HFFc6 (cell line): Measurements from ENCODE around the gene ATCAY. TPM values are rescaled to one million over a fixed set of nuclear protein-coding genes. Genes with fewer than 3 reads are reported as not detected.

ENCODE experiments used
- DNase-seq: peaks from one replicate; pipeline ENCODE4 v3.0.0-alpha.2; 2018
- H3K27ac Mint-ChIP-seq: 2 replicates; pipeline ENCODE4 v1.8.0; 2020; ENCODE audit warnings: mild to moderate bottlenecking, mixed read lengths
- H3K27me3 Mint-ChIP-seq: 2 replicates; pipeline ENCODE4 v1.8.0; 2021; ENCODE audit warnings: mild to moderate bottlenecking, moderate library complexity, mixed read lengths; ENCODE audit not compliant: insufficient read depth
- H3K36me3 Mint-ChIP-seq: 2 replicates; pipeline ENCODE4 v1.8.0; 2021; ENCODE audit warnings: low read depth, mixed read lengths
- H3K4me1 Mint-ChIP-seq: 2 replicates; pipeline ENCODE4 v1.8.0; 2020; ENCODE audit warnings: low read depth, mixed read lengths
- H3K4me3 Mint-ChIP-seq: 2 replicates; pipeline ENCODE4 v1.8.0; 2020; ENCODE audit warnings: mild to moderate bottlenecking, moderate library complexity, mixed read lengths
- H3K9me3 Mint-ChIP-seq: 2 replicates; pipeline ENCODE4 v1.8.0; 2020; ENCODE audit warnings: mild to moderate bottlenecking, mixed read lengths
- CTCF ChIP-seq: fragments of 200-600 bp; sonication (generic); IDR thresholded peaks from 2 replicates; pipeline ENCODE4 v1.5.0; 2021; ENCODE audit warnings: antibody characterized with exemption, mild to moderate bottlenecking
- total RNA-seq, 6 experiments: library from RNA; stranded (reverse); fragmentation: NEBNext Ultra II Directional; extraction: Animal tissue kit (Norgen Biotek cat#: 25700); gene quantifications; 2 replicates in 1 of 6; 3 replicates in 5 of 6; pipeline ENCODE4 v1.2.3, GENCODE V29; 2021

Gene ATCAY
- total RNA-seq, 6 experiments from 2014 or later, result not detected

GRCh38 chr19:3897936-3898335, 17.5 kb downstream of the ATCAY start:
- Mint-ChIP-seq H3K27me3 (peaks cover 27% of the 10 kb centered on the region), H3K27ac (no peak overlapping the region)

DNA sequence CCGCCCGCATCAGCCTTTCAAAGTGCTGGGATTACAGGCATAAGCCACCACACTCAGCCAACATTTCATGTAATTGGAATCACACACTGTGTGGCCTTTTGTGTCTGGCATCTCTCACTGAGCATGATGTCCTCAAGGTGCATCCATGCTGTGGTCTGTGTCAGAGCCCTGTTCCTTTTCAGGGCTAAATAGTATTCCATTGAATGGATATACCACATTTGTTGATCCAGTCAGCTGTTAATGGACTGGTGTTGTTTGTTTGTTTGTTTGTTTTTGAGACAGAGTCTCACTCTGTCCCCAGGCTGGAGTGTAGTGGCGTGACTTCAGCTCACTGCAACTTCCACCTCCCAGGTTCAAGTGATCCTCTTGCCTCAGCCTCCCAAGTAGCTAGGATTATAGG, 17.9 kb downstream of the ATCAY start:
- no peak overlapping the region for H3K27ac Mint-ChIP-seq
- H3K4me1 Mint-ChIP-seq, result no peaks in the 10 kb centered on the region
- H3K27me3 Mint-ChIP-seq, result peaks cover 29% of the 10 kb centered on the region
- no peak for DNase-seq
- H3K4me3 Mint-ChIP-seq, result no peak overlapping the region
- TF ChIP-seq CTCF, result no peak
- 0 out of 2 replicates have a peak, but pooled peaks cover 3% of the 10 kb centered on the region for H3K9me3 Mint-ChIP-seq
- no peaks in the 10 kb centered on the region for H3K36me3 Mint-ChIP-seq

More at GRCh38 chr19:3897936-3898335, 17.5 kb downstream of the ATCAY start:
- Mint-ChIP-seq H3K9me3 (0 out of 2 replicates have a peak, but pooled peaks cover 3% of the 10 kb centered on the region), H3K4me1 (no peaks in the 10 kb centered on the region), H3K36me3 (no peaks in the 10 kb centered on the region), H3K4me3 (no peak overlapping the region)
- no peak for DNase-seq
- TF ChIP-seq CTCF, result no peak

- Mint-ChIP-seq H3K27me3 (peaks cover 34% of the 10 kb centered on the region), H3K9me3 (0 out of 2 replicates have a peak, but pooled peaks cover 3% of the 10 kb centered on the region), H3K27ac (no peak overlapping the region), H3K4me1 (no peaks in the 10 kb centered on the region), H3K36me3 (no peaks in the 10 kb centered on the region), H3K4me3 (no peak overlapping the region)
- TF ChIP-seq CTCF, result no peak
- DNase-seq, result no peak
Observed at GRCh38 chr19:3899531-3900294, 19.2 kb downstream of the ATCAY start.

DNA sequence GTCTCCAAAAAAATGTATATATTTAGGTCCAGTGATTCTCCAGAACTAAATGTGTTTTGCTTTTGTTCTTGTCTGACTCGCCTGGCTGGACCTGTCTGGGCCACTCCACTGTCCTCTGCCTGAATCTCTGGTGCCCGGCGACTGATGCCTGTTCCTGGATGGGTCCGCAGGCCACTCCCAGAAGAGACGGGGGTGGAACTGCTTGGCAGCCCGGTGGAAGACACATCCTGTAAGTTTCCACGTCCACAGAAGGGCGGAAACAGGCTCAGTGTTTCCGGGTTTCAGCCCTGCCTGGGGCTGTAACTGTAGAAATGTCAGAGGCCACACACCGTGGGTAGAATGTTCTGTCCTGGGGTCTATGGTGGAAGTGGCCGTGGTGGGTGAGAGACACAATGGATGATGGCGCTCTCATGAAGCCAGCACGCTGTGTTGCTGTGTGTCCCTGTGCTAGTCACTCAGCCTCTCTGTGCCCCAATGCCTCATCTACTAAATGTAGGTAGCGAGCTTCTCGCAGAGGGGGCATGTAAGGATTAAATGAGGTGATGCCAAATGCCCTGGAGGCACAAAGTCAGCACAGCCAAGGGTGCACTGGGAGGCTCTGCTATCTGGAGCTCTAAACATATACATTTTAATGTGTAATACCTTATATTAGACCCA, 22.0 kb downstream of the ATCAY start:
- DNase-seq, result no peak

GRCh38 chr19:3904233-3904632, 23.7 kb downstream of the ATCAY start:
- H3K4me3 Mint-ChIP-seq, result no peak overlapping the region
- H3K27ac Mint-ChIP-seq, result no peak overlapping the region

More for the DNA sequence above, 22.0 kb downstream of the ATCAY start:
- H3K27ac Mint-ChIP-seq, result no peak overlapping the region
- TF ChIP-seq CTCF, result no peak
- H3K4me3 Mint-ChIP-seq, result no peak overlapping the region
- H3K36me3 Mint-ChIP-seq, result no peaks in the 10 kb centered on the region
- no peaks in the 10 kb centered on the region for H3K4me1 Mint-ChIP-seq
- peaks cover 31% of the 10 kb centered on the region for H3K27me3 Mint-ChIP-seq
- H3K9me3 Mint-ChIP-seq, result 0 out of 2 replicates have a peak, but pooled peaks cover 3% of the 10 kb centered on the region

More at GRCh38 chr19:3904233-3904632, 23.7 kb downstream of the ATCAY start:
- no peak for DNase-seq
- no peaks in the 10 kb centered on the region for H3K4me1 Mint-ChIP-seq
- TF ChIP-seq CTCF, result no peak
- peaks cover 30% of the 10 kb centered on the region for H3K27me3 Mint-ChIP-seq
- no peaks in the 10 kb centered on the region for H3K36me3 Mint-ChIP-seq
- H3K9me3 Mint-ChIP-seq, result peaks cover 2% of the 10 kb centered on the region; the same call in 1 of the 2 replicates
